ENCODE measurements around the gene SNX30.

Gene SNX30

GRCh38 chr9:112842555-112842954 lies 92.0 kb downstream of the SNX30 start:
- no peak for TF ChIP-seq ZNF274 (IDR thresholded peaks at IDR 0.05; ENCODE audit: low read depth, low read length)
- H3K4me3 ChIP-seq (ENCODE audit: low read length): no peak overlapping the region

- no peak for TF ChIP-seq ZNF274 (IDR thresholded peaks at IDR 0.05; ENCODE audit: low read depth, low read length)
- no peak overlapping the region for H3K4me3 ChIP-seq (ENCODE audit: low read length)
Measured at GRCh38 chr9:112844771-112845542, 94.4 kb downstream of the SNX30 start.

GRCh38 chr9:112846528-112847488 lies 96.2 kb downstream of the SNX30 start:
- no peak for TF ChIP-seq ZNF274 (IDR thresholded peaks at IDR 0.05; ENCODE audit: low read depth, low read length)
- H3K4me3 ChIP-seq (ENCODE audit: low read length): no peak overlapping the region

- H3K4me3 ChIP-seq (ENCODE audit: low read length): no peak overlapping the region
Measured at GRCh38 chr9:112848316-112849151, 98.0 kb downstream of the SNX30 start.

GRCh38 chr9:112849363-112849922 lies 98.9 kb downstream of the SNX30 start:
- TF ChIP-seq ZNF274 (IDR thresholded peaks at IDR 0.05; ENCODE audit: low read depth, low read length): no peak
- H3K4me3 ChIP-seq (ENCODE audit: low read length): no peak overlapping the region

More at GRCh38 chr9:112848316-112849151, 98.0 kb downstream of the SNX30 start:
- TF ChIP-seq ZNF274 (IDR thresholded peaks at IDR 0.05; ENCODE audit: low read depth, low read length): no peak

GRCh38 chr9:112850840-112851239 lies 100.3 kb downstream of the SNX30 start:
- no peak for TF ChIP-seq ZNF274 (IDR thresholded peaks at IDR 0.05; ENCODE audit: low read depth, low read length)

GRCh38 chr9:112852741-112853504 lies 102.4 kb downstream of the SNX30 start:
- H3K4me3 ChIP-seq (ENCODE audit: low read length): no peak overlapping the region
- no peak for TF ChIP-seq ZNF274 (IDR thresholded peaks at IDR 0.05; ENCODE audit: low read depth, low read length)

More at GRCh38 chr9:112850840-112851239, 100.3 kb downstream of the SNX30 start:
- H3K4me3 ChIP-seq (ENCODE audit: low read length): no peak overlapping the region

GRCh38 chr9:112853882-112854585 lies 103.5 kb downstream of the SNX30 start:
- no peak overlapping the region for H3K4me3 ChIP-seq (ENCODE audit: low read length)
- no peak for TF ChIP-seq ZNF274 (IDR thresholded peaks at IDR 0.05; ENCODE audit: low read depth, low read length)

GRCh38 chr9:112854657-112855056 lies 104.1 kb downstream of the SNX30 start:
- H3K4me3 ChIP-seq (ENCODE audit: low read length): no peak overlapping the region
- TF ChIP-seq ZNF274 (IDR thresholded peaks at IDR 0.05; ENCODE audit: low read depth, low read length): no peak

- H3K4me3 ChIP-seq (ENCODE audit: low read length): no peak overlapping the region
- no peak for TF ChIP-seq ZNF274 (IDR thresholded peaks at IDR 0.05; ENCODE audit: low read depth, low read length)
Measured at GRCh38 chr9:112856200-112856599, 105.6 kb downstream of the SNX30 start.

GRCh38 chr9:112856843-112857242 lies 106.3 kb downstream of the SNX30 start:
- no peak for TF ChIP-seq ZNF274 (IDR thresholded peaks at IDR 0.05; ENCODE audit: low read depth, low read length)
- H3K4me3 ChIP-seq (ENCODE audit: low read length): no peak overlapping the region

- no peak overlapping the region for H3K4me3 ChIP-seq (ENCODE audit: low read length)
- TF ChIP-seq ZNF274 (IDR thresholded peaks at IDR 0.05; ENCODE audit: low read depth, low read length): no peak
Measured at GRCh38 chr9:112858005-112858404, 107.4 kb downstream of the SNX30 start.
